Lower leg skin (tissue), 4 donors: ENCODE measurements around the gene FHOD3. TPM values are rescaled to one million over a fixed set of nuclear protein-coding genes. Genes with fewer than 3 reads are reported as not detected.

Experiments
- DNase-seq, 2 donors: peaks; one replicate each; pipeline ENCODE4 v3.0.0-alpha.2; 2019; ENCODE audit warnings: low spot score in 2 of 2
- H3K4me3 ChIP-seq: fragments of 200-600 bp; sonication (generic); 2 replicates; pipeline ENCODE4 v1.5.1; 2017; ENCODE audit warnings: mild to moderate bottlenecking, low read depth; ENCODE audit not compliant: poor library complexity, severe bottlenecking
- CTCF ChIP-seq, 3 donors: fragments of 450-650 bp; IDR thresholded peaks; one replicate each; pipeline ENCODE4 v1.5.1; 2016; ENCODE audit warnings: antibody characterized with exemption in 3 of 3, mild to moderate bottlenecking in 3 of 3, moderate library complexity in 2 of 3
- POLR2A ChIP-seq, 2 donors: fragments of 450-650 bp; IDR thresholded peaks; one replicate each; pipeline ENCODE4 v1.6.1; 2016 to 2017; ENCODE audit warnings: antibody characterized with exemption in 2 of 2, mild to moderate bottlenecking in 1 of 2, moderate library complexity in 1 of 2
- WGBS, 2 donors: methylation state at CpG; one replicate each; pipeline ENCODE4 v1.1.5; 2018; 5-methylcytosine and 5-hydroxymethylcytosine counted together
- intact Hi-C: fragments of 100-400 bp; cut with DNase I; formaldehyde crosslinking; loops from one replicate; pipeline ENCODE4 v1.15.0; 2023; ENCODE audit warnings: low total_unique reads
- total RNA-seq, 4 donors: library from RNA; depleted of rRNA; stranded (reverse); fragments of >200 nt; gene quantifications; one replicate each; pipeline ENCODE4 v1.1.0, GENCODE V29; 2016

FHOD3 gene
- total RNA-seq, 4 donors from 2014 or later, result 5.3 to 15.1 (median 7.8) TPM

- 38 to 49% methylated on average over 5 of the region's 5 CpGs for WGBS, 2 donors
- intact Hi-C loops, result no loop called here
- TF ChIP-seq POLR2A (IDR thresholded peaks at IDR 0.05) (no peak), CTCF (IDR thresholded peaks at IDR 0.05) (no peak)
- H3K4me3 ChIP-seq, result no peak overlapping the region
- no peak for DNase-seq
These were observed 216.0 kb downstream of the FHOD3 start for GRCh38 chr18:36513556-36513955.

- WGBS, 2 donors, result 75 to 83% methylated on average over 6 of the region's 6 CpGs
- intact Hi-C loops, result no loop called here
- DNase-seq, result no peak
- TF ChIP-seq POLR2A (IDR thresholded peaks at IDR 0.05) (no peak), CTCF (IDR thresholded peaks at IDR 0.05) (no peak)
- H3K4me3 ChIP-seq, result no peak overlapping the region
These were observed 217.3 kb downstream of the FHOD3 start for GRCh38 chr18:36514778-36515177.

GRCh38 chr18:36516258-36516657 lies 218.7 kb downstream of the FHOD3 start:
- no peak overlapping the region for H3K4me3 ChIP-seq
- 91% methylated on average over 8 of the region's 8 CpGs for WGBS, 2 donors
- DNase-seq, result no peak
- intact Hi-C loops, result no loop called here
- TF ChIP-seq CTCF (IDR thresholded peaks at IDR 0.05), result no peak
- TF ChIP-seq POLR2A (IDR thresholded peaks at IDR 0.05), result no peak

GRCh38 chr18:36516726-36517125 lies 219.2 kb downstream of the FHOD3 start:
- WGBS, 2 donors, result 90 to 94% methylated on average over 2 of the region's 2 CpGs
- DNase-seq, result no peak
- H3K4me3 ChIP-seq, result no peak overlapping the region
- TF ChIP-seq POLR2A (IDR thresholded peaks at IDR 0.05) (no peak), CTCF (IDR thresholded peaks at IDR 0.05) (no peak)
- intact Hi-C loops, result no loop called here

- TF ChIP-seq CTCF (IDR thresholded peaks at IDR 0.05), result no peak
- no peak for TF ChIP-seq POLR2A (IDR thresholded peaks at IDR 0.05)
These were observed 221.3 kb downstream of the FHOD3 start for GRCh38 chr18:36518839-36519238.

GRCh38 chr18:36519358-36519757 lies 221.8 kb downstream of the FHOD3 start:
- TF ChIP-seq POLR2A (IDR thresholded peaks at IDR 0.05) (no peak), CTCF (IDR thresholded peaks at IDR 0.05) (no peak)
- DNase-seq, result no peak
- WGBS, 2 donors, result 74 to 83% methylated on average over 2 to 3 of the region's 3 CpGs
- intact Hi-C loops, result no loop called here
- no peak overlapping the region for H3K4me3 ChIP-seq

More at GRCh38 chr18:36518839-36519238, 221.3 kb downstream of the FHOD3 start:
- no peak for DNase-seq
- intact Hi-C loops, result no loop called here
- WGBS, 2 donors, result 79 to 80% methylated on average over 3 of the region's 3 CpGs
- no peak overlapping the region for H3K4me3 ChIP-seq
